CD4-positive, alpha-beta T cell treated with Interleukin-4 for 4 hours (primary cell): ENCODE measurements around the gene SORL1.
"Not testable (repeated sequence)": the region's sequence is repeated elsewhere in the genome, so short reads cannot be mapped to it uniquely, and the experiment has no call there.

ENCODE experiments used
- DNase-seq: peaks from one replicate; pipeline ENCODE4 v3.0.0-alpha.2; 2020

Gene SORL1, protein sequence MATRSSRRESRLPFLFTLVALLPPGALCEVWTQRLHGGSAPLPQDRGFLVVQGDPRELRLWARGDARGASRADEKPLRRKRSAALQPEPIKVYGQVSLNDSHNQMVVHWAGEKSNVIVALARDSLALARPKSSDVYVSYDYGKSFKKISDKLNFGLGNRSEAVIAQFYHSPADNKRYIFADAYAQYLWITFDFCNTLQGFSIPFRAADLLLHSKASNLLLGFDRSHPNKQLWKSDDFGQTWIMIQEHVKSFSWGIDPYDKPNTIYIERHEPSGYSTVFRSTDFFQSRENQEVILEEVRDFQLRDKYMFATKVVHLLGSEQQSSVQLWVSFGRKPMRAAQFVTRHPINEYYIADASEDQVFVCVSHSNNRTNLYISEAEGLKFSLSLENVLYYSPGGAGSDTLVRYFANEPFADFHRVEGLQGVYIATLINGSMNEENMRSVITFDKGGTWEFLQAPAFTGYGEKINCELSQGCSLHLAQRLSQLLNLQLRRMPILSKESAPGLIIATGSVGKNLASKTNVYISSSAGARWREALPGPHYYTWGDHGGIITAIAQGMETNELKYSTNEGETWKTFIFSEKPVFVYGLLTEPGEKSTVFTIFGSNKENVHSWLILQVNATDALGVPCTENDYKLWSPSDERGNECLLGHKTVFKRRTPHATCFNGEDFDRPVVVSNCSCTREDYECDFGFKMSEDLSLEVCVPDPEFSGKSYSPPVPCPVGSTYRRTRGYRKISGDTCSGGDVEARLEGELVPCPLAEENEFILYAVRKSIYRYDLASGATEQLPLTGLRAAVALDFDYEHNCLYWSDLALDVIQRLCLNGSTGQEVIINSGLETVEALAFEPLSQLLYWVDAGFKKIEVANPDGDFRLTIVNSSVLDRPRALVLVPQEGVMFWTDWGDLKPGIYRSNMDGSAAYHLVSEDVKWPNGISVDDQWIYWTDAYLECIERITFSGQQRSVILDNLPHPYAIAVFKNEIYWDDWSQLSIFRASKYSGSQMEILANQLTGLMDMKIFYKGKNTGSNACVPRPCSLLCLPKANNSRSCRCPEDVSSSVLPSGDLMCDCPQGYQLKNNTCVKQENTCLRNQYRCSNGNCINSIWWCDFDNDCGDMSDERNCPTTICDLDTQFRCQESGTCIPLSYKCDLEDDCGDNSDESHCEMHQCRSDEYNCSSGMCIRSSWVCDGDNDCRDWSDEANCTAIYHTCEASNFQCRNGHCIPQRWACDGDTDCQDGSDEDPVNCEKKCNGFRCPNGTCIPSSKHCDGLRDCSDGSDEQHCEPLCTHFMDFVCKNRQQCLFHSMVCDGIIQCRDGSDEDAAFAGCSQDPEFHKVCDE (N-terminal part only)

DNA sequence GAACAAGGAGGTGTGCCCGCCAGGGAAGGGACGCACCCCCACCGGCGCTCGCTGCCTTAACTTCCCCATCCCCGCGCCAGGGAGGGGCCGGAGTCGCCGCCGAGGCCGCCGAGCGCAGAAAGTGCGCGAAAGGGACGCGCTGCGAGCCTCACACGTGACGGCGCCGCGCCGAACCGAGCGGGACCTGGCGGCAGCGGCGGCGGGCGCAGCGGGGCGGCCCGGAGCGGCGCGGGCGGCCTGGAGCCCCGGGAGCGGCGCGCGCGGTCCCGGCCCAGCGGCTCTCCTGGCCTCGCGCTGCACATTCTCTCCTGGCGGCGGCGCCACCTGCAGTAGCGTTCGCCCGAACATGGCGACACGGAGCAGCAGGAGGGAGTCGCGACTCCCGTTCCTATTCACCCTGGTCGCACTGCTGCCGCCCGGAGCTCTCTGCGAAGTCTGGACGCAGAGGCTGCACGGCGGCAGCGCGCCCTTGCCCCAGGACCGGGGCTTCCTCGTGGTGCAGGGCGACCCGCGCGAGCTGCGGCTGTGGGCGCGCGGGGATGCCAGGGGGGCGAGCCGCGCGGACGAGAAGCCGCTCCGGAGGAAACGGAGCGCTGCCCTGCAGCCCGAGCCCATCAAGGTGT lies at the start of gene SORL1:
TSS of gene SORL1 (plus strand) at position 329 of the 623 bp plus-strand sequence. CDS start at position 347, 18 bp downstream.
- peak; percentile 75 for DNase-seq

- no peak for DNase-seq
These were observed 46.5 kb upstream of the SORL1 start for GRCh38 chr11:121405646-121406045.

DNA sequence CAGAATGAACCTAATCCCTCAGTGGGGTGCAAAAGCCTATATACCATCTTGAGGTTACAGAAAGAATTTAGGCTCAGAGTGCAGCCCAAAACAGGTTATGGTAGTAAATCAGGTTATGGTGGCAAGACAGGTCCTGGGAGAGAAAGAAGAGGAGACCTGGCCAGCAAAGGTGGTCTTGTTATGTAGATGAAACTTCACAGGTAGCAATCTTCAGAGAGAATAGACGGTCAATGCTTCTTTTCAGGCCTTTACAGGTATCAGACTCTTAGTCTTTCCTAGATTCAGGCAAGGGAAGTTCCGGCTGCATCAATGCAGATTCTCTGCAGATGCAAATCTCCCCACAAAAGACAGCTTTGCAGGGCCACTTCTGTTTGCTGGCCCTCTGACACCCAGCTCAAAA lies 45.8 kb upstream of the SORL1 start:
- no peak for DNase-seq

DNA sequence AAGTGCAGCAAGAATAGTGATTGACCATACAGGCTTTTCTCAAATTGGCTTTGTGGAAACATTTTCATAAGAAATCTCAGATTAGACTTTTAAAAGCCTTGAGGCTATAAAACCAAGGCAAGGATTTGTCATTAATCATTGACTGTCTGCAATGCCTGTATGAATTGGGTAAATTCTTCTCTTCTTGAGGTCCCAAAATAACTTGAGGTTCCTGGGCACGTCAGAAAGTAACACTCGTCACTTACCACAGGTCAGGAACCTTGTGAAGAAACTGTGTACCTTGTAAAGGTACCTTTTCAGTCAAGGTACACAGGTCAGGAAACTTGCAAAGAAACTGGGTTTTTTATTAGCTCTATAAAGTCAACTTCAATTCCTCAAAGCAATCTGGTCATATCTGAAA lies 43.3 kb upstream of the SORL1 start:
- DNase-seq, result no peak

- DNase-seq, result not testable (repeated sequence)
These were observed 42.1 kb upstream of the SORL1 start for GRCh38 chr11:121410041-121410440.

- DNase-seq, result not testable (repeated sequence)
These were observed 40.8 kb upstream of the SORL1 start for GRCh38 chr11:121411330-121411729.

GRCh38 chr11:121412000-121412587 lies 40.0 kb upstream of the SORL1 start:
- no peak for DNase-seq

- DNase-seq, result no peak
These were observed 39.3 kb upstream of the SORL1 start for GRCh38 chr11:121412711-121413415.

DNA sequence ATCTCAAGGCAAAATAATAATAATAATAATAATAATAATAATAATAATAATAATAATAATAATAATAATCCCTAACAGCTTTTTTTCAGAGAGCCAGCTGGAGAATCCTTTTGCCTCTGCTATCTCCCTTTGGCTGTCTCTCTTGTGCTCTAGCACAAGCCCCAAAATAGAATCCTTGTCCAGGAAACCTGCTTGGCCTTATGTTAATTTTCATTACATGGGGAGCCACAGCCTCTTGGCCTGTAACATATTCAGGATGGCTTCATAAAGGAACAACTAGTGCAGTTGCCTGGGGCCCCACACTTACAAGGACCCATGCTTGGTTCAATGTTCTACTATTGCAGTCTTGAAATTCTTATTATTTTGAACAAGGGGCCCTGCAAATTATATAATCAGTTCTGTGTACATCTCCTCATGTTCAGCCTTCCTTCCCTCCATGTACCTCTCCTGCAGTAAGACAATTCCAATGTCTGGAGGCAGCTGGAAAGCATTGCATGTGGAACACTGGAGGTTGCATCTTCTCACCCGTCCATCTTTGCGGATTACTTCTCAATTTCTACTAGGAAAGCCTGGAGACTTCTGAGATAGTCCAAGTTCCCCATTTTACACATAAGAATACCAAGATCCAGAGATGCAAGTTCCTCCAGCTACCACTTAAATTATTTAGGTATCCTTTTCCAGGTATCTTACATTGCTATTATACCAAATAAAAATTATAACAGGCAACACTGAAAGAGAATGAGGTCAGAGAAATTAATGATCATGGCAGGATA lies 37.8 kb upstream of the SORL1 start:
- no peak for DNase-seq

- DNase-seq, result no peak
These were observed 36.3 kb upstream of the SORL1 start for GRCh38 chr11:121415856-121416255.

DNA sequence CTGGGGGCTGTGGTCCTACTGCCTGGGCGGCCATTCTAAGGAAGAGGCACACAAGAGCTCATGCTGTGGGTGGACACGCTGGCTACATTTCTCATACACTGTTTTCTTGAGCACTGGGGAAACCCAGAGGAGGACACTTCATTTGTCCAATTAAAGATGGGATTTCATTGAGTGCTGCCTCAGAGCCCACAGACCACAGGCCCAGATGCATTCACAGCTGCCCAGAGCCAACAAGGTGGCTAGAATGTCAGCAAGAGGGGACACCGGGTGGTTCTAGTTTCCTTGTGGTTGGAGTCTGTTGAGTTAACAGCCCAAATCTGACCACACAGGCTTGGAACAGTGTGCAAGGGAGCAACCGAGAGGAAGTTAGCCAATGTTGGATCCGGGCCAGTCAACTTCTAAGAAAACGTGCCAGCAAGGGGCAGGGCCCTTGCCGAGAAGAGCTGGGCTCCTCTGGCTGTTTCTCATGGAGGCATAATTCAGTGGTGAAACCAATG lies 35.0 kb upstream of the SORL1 start:
- peak; percentile 55 for DNase-seq

- no peak for DNase-seq
These were observed 34.5 kb upstream of the SORL1 start for GRCh38 chr11:121417607-121418006.

DNA sequence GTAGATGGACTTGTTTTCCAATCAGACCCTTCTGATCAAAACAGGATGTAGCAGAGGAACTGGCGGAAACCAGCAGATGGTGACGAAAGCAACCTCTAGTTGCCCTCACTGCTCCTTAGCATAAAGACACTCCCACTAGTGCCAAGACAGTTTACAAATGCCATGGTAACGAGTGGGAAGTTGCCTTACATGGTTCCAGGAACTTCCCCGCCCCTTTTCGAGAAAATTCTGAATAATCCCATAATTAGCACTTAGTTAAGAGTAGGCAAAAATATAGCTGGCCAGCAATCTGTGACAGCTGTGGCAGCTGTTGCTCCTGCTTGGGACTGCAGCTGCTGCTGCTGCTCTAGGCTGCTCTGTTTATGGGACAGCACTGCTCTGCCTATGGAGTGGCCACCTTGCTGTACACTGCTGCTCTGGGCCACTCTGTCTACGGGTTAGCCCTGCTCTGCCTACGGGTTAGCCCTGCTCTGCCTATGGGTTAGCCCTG lies 33.4 kb upstream of the SORL1 start:
- DNase-seq, result peak; percentile 82

- no peak for DNase-seq
These were observed 32.3 kb upstream of the SORL1 start for GRCh38 chr11:121419836-121420235.

DNA sequence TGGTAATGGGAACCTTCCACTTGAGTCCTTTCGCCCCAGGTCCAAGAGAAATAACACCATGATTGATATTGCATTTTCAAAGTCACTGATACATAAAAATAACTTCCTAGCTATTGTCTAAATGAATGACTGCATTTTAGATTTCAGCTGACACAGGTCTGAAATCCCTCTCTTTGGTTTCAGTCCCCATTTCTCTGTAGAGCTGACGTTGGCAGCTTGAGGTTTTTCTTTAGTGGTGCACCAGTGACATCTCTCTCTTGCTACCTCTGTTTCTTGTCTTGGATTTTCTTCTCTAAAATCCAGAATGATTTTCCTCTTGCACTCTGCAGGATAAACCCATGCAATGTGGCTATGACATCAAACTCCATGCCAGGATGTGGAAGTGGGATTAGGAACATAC lies 31.7 kb upstream of the SORL1 start:
- no peak for DNase-seq

GRCh38 chr11:121421149-121421901 lies 30.8 kb upstream of the SORL1 start:
- no peak for DNase-seq

GRCh38 chr11:121422675-121423074 lies 29.4 kb upstream of the SORL1 start:
- peak; percentile 5 for DNase-seq

DNA sequence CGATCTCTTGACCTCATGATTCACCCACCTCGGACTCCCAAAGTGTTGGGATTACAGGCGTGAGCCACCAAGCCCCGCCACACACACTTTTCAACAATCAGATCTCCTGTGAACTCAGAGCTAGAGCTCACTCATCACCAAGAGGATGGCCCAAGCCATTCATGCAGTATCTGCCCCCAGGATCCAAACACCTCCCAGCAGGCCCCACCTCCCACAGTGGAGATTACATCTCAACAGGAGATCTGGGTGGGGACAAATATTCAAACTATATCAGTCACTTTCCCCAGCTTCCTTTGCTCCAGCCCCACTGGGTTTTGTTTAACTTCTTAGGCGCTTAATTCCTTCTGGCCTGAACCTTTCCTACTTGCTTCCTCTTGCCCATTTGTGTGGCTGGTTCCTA lies 26.3 kb upstream of the SORL1 start:
- DNase-seq, result no peak
